ENCODE results near the gene AMZ1.
"Not testable (repeated sequence)": the region's sequence is repeated elsewhere in the genome, so short reads cannot be mapped to it uniquely, and the experiment has no call there.

The AMZ1 gene

DNA sequence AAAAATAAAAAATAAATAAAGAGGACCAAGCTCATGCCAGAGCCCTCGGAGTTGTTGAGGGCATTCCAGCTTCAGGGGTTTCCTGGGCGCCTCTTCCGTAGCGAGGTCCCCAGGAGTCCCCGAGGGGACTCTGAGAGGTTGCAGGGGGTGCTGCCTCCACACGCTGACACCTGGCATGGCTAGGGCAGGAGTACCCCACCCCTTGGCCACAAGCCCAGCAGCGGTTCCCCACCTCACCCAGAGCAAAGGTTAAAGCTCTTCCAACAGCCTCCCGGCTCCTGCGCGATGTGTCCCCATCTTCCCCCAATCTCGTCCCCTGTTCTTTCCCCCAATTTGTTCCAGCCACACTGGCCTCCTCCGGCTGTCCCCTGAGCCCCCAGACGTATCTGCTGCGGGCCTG lies 4.5 kb downstream of the AMZ1 start:
- H3K27me3 ChIP-seq (ENCODE audit: insufficient read depth, low read length), result peaks cover 19% of the 10 kb centered on the region
- no peak overlapping the region for H2AK5ac ChIP-seq (ENCODE audit: low read length)
- H3K18ac ChIP-seq (ENCODE audit: low read length), result no peak overlapping the region
- H3K4me2 ChIP-seq (ENCODE audit: low read length), result no peak overlapping the region
- no CpG with 5 or more reads among the region's 14 CpGs for WGBS (ENCODE audit: extremely low coverage, insufficient coverage, insufficient read length)
- H3K36me3 ChIP-seq (ENCODE audit: control insufficient read depth in 1 of 2, insufficient read depth in 2 of 2, low read length in 2 of 2), result no peaks in the 10 kb centered on the region
- H2BK5ac ChIP-seq (ENCODE audit: low read depth, low read length, poor library complexity), result no peak overlapping the region
- no peak overlapping the region for H3K23ac ChIP-seq (ENCODE audit: low read length)
- no peak for DNase-seq
- H3K79me2 ChIP-seq (ENCODE audit: control insufficient read depth, insufficient read depth, low read length, poor library complexity), result peaks cover 3% of the 10 kb centered on the region
- H3K9ac ChIP-seq (ENCODE audit: low read length), result no peak overlapping the region
- H3K4me1 ChIP-seq (ENCODE audit: control insufficient read depth in 1 of 2, insufficient read depth in 2 of 2, low read length in 2 of 2), result peaks cover 21 to 22% of the 10 kb centered on the region in 2 experiments
- H4K12ac ChIP-seq (ENCODE audit: low read depth, low read length), result no peak overlapping the region
- H3K9me3 ChIP-seq (ENCODE audit: insufficient read depth, low read depth, low read length), result no peaks in the 10 kb centered on the region
- no peak overlapping the region for H2BK120ac ChIP-seq (ENCODE audit: insufficient read depth, low read length, poor library complexity)
- H3K4ac ChIP-seq (ENCODE audit: low read depth, low read length), result no peak overlapping the region
- no peak overlapping the region for H4K91ac ChIP-seq (ENCODE audit: low read depth, low read length)
- H3K4me3 ChIP-seq (ENCODE audit: low read depth, low read length), result no peak overlapping the region
- no peak overlapping the region for H4K8ac ChIP-seq (ENCODE audit: low read depth, low read length)
- no peak overlapping the region for H2AFZ ChIP-seq (ENCODE audit: insufficient read depth, low read length, poor library complexity)
- no peak overlapping the region for H2BK12ac ChIP-seq (ENCODE audit: low read length)
- peaks cover 3% of the 10 kb centered on the region for H3K79me1 ChIP-seq (ENCODE audit: low read length)
- no peak overlapping the region for H3K27ac ChIP-seq (ENCODE audit: low read depth, low read length)
- H3K14ac ChIP-seq (ENCODE audit: low read length), result no peak overlapping the region

GRCh38 chr7:2693420-2694121 lies 5.6 kb downstream of the AMZ1 start:
- not testable (repeated sequence) for H4K91ac ChIP-seq (ENCODE audit: low read depth, low read length); H3K79me2 ChIP-seq (ENCODE audit: control insufficient read depth, insufficient read depth, low read length, poor library complexity); H3K36me3 ChIP-seq (ENCODE audit: control insufficient read depth in 1 of 2, insufficient read depth in 2 of 2, low read length in 2 of 2); H3K79me1 ChIP-seq (ENCODE audit: low read length); H2AFZ ChIP-seq (ENCODE audit: insufficient read depth, low read length, poor library complexity); H2BK120ac ChIP-seq (ENCODE audit: insufficient read depth, low read length, poor library complexity); H3K9ac ChIP-seq (ENCODE audit: low read length); H3K27ac ChIP-seq (ENCODE audit: low read depth, low read length); H2BK5ac ChIP-seq (ENCODE audit: low read depth, low read length, poor library complexity); H2BK12ac ChIP-seq (ENCODE audit: low read length); H3K4me3 ChIP-seq (ENCODE audit: low read depth, low read length); H3K4ac ChIP-seq (ENCODE audit: low read depth, low read length); H2AK5ac ChIP-seq (ENCODE audit: low read length); H4K12ac ChIP-seq (ENCODE audit: low read depth, low read length); H3K4me2 ChIP-seq (ENCODE audit: low read length); H3K14ac ChIP-seq (ENCODE audit: low read length); H4K8ac ChIP-seq (ENCODE audit: low read depth, low read length); H3K9me3 ChIP-seq (ENCODE audit: insufficient read depth, low read depth, low read length); H3K23ac ChIP-seq (ENCODE audit: low read length); H3K18ac ChIP-seq (ENCODE audit: low read length); H3K27me3 ChIP-seq (ENCODE audit: insufficient read depth, low read length)
- peak; percentile 73 to 77 for DNase-seq
- WGBS (ENCODE audit: extremely low coverage, insufficient coverage, insufficient read length), result no CpG with 5 or more reads among the region's 19 CpGs
- peaks cover 18 to 19% of the 10 kb centered on the region in 2 experiments for H3K4me1 ChIP-seq (ENCODE audit: control insufficient read depth in 1 of 2, insufficient read depth in 2 of 2, low read length in 2 of 2)

DNA sequence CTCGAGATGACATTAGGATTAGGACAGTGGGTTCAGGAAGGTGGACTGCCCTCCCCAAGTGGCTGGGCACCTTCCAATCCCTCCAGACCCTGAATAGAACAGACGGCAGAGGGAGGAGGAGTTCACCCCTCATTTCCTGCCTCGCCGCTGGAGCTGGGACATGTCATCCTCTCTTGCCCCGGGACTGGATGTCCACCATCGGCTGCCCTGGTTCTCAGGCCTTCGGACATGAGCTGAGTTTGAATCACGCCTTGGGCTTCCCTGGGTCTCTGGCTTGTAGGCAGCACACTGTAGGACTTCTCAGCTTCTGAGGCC lies 6.1 kb downstream of the AMZ1 start:
- not testable (repeated sequence) for H3K36me3 ChIP-seq (ENCODE audit: control insufficient read depth in 1 of 2, insufficient read depth in 2 of 2, low read length in 2 of 2); DNase-seq; H3K23ac ChIP-seq (ENCODE audit: low read length); H3K4me2 ChIP-seq (ENCODE audit: low read length); H2BK120ac ChIP-seq (ENCODE audit: insufficient read depth, low read length, poor library complexity); H3K79me2 ChIP-seq (ENCODE audit: control insufficient read depth, insufficient read depth, low read length, poor library complexity); H2AFZ ChIP-seq (ENCODE audit: insufficient read depth, low read length, poor library complexity); H3K4me3 ChIP-seq (ENCODE audit: low read depth, low read length); H3K18ac ChIP-seq (ENCODE audit: low read length); H4K91ac ChIP-seq (ENCODE audit: low read depth, low read length); H3K27me3 ChIP-seq (ENCODE audit: insufficient read depth, low read length); H3K9me3 ChIP-seq (ENCODE audit: insufficient read depth, low read depth, low read length); H3K4ac ChIP-seq (ENCODE audit: low read depth, low read length); H3K9ac ChIP-seq (ENCODE audit: low read length); H4K8ac ChIP-seq (ENCODE audit: low read depth, low read length); H4K12ac ChIP-seq (ENCODE audit: low read depth, low read length); H2BK12ac ChIP-seq (ENCODE audit: low read length); H2AK5ac ChIP-seq (ENCODE audit: low read length); H3K14ac ChIP-seq (ENCODE audit: low read length); H2BK5ac ChIP-seq (ENCODE audit: low read depth, low read length, poor library complexity); H3K79me1 ChIP-seq (ENCODE audit: low read length); H3K27ac ChIP-seq (ENCODE audit: low read depth, low read length)
- H3K4me1 ChIP-seq (ENCODE audit: control insufficient read depth in 1 of 2, insufficient read depth in 2 of 2, low read length in 2 of 2), result peaks cover 14 to 16% of the 10 kb centered on the region in 2 experiments
- WGBS (ENCODE audit: extremely low coverage, insufficient coverage, insufficient read length), result no CpG with 5 or more reads among the region's 8 CpGs

DNA sequence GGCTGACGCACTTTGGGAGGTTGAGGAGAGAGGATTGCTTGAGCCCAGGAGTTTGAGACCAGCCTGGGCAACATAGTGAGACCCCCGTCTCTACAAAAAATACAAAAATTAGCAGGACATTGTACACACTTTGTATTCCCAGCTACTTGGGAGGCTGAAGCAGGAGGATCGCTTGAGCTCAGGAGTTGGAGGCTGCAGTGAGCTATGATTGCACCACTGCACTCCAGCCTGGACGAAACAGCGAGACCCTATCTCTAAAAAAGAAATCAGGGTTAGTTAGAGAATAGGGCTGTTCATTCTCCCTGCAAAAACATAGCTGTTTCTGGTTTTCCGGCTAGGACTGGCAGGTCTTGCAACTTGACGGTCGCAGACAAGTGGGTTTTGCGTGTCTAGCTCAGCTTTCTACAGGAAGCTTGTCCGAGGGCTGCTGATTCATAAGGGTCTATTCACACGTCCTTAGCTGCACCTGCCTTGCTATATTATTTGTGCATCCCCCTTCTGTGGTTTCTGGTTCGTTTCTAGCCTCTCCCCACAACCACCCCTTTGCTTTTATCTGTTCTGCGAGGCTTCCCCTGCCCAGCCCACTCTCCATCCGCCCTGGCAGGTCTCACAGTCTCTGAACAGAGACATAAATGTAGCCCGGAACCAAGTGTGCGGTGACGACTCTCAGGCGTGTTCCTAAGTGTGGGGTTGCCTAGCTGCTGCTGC lies 10.7 kb downstream of the AMZ1 start:
- H3K27me3 ChIP-seq (ENCODE audit: insufficient read depth, low read length), result no peaks in the 10 kb centered on the region
- H2BK120ac ChIP-seq (ENCODE audit: insufficient read depth, low read length, poor library complexity), result no peak overlapping the region
- H2BK12ac ChIP-seq (ENCODE audit: low read length), result no peak overlapping the region
- no peak overlapping the region for H3K18ac ChIP-seq (ENCODE audit: low read length)
- H4K8ac ChIP-seq (ENCODE audit: low read depth, low read length), result no peak overlapping the region
- H3K4me1 ChIP-seq (ENCODE audit: control insufficient read depth in 1 of 2, insufficient read depth in 2 of 2, low read length in 2 of 2), result no peaks in the 10 kb centered on the region
- H3K4me3 ChIP-seq (ENCODE audit: low read depth, low read length), result no peak overlapping the region
- no peak overlapping the region for H3K4ac ChIP-seq (ENCODE audit: low read depth, low read length)
- DNase-seq, result no peak
- no peaks in the 10 kb centered on the region for H3K79me2 ChIP-seq (ENCODE audit: control insufficient read depth, insufficient read depth, low read length, poor library complexity)
- no peak overlapping the region for H3K9ac ChIP-seq (ENCODE audit: low read length)
- H3K9me3 ChIP-seq (ENCODE audit: insufficient read depth, low read depth, low read length), result no peaks in the 10 kb centered on the region
- H3K79me1 ChIP-seq (ENCODE audit: low read length), result no peaks in the 10 kb centered on the region
- no peak overlapping the region for H4K12ac ChIP-seq (ENCODE audit: low read depth, low read length)
- WGBS (ENCODE audit: extremely low coverage, insufficient coverage, insufficient read length), result no CpG with 5 or more reads among the region's 18 CpGs
- no peak overlapping the region for H2AFZ ChIP-seq (ENCODE audit: insufficient read depth, low read length, poor library complexity)
- H2AK5ac ChIP-seq (ENCODE audit: low read length), result no peak overlapping the region
- H4K91ac ChIP-seq (ENCODE audit: low read depth, low read length), result no peak overlapping the region
- no peak overlapping the region for H3K14ac ChIP-seq (ENCODE audit: low read length)
- no peak overlapping the region for H3K4me2 ChIP-seq (ENCODE audit: low read length)
- H3K27ac ChIP-seq (ENCODE audit: low read depth, low read length), result no peak overlapping the region
- H2BK5ac ChIP-seq (ENCODE audit: low read depth, low read length, poor library complexity), result no peak overlapping the region
- H3K23ac ChIP-seq (ENCODE audit: low read length), result no peak overlapping the region
- no peaks in the 10 kb centered on the region for H3K36me3 ChIP-seq (ENCODE audit: control insufficient read depth in 1 of 2, insufficient read depth in 2 of 2, low read length in 2 of 2)
